ENCODE measurements around the gene SGCA. TPM values are rescaled to one million over a fixed set of nuclear protein-coding genes. Genes with fewer than 3 reads are reported as not detected.

Gene SGCA
- total and polyA plus RNA-seq, 2 of the 13 experiments (the other 11 are each of a cell fraction or from before 2014, with no cell fraction given), result not detected

DNA sequence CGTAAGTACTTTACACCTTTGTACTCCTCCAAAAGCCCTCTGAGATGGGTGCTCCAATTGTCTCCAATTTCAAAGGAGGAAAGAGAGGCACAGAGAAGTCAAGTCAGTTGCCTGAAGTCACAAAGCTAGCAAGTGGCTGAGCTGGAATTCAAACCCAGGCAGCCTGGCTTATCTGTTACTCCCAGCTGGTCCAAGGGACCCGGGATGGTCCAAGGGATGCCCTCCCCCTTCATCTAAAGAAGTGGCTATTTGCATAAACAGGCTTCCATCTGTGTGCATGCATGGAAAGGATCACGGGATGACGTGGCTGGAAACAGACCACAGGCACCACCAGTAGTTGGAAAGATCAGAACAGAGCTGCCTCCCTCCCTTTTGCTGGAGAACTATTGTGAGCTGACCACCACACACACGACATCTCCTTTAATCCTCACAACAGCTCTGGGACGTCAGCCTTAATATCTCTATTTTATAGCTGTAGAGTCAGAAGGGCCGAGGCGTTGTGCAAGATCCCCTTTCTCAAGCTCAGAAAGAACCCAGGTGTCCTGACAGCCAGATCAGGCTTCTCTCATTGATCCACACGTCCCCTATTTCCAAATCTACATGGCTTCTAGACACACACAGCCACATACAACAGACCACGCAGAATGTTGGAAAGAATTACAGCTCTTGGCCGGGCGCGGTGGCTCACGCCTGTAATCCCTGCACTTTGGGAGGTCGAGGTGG is 46.5 kb downstream of the SGCA start:
- WGBS (ENCODE audit: low lambda C conversion rate), result 33% methylated on average over 13 of the region's 15 CpGs
- H3K4me2 ChIP-seq (ENCODE audit: low read depth, low read length), result no peak overlapping the region
- no peak overlapping the region for H3K4me3 ChIP-seq (replicated peaks in 1 of 3; ENCODE audit: insufficient read depth in 1 of 3, low read depth in 2 of 3, low read length in 3 of 3)
- ChIA-PET CTCF (ENCODE audit: low intra/inter-chr PET ratio, low total read pairs) (interaction anchor here (2.0 kb wide), 1 partner anchor 12 kb away, joined by 11 read pairs; no protein-coding TSS in a partner anchor), POLR2A (no interaction called here)
- TF ChIP-seq, protein P1, sequence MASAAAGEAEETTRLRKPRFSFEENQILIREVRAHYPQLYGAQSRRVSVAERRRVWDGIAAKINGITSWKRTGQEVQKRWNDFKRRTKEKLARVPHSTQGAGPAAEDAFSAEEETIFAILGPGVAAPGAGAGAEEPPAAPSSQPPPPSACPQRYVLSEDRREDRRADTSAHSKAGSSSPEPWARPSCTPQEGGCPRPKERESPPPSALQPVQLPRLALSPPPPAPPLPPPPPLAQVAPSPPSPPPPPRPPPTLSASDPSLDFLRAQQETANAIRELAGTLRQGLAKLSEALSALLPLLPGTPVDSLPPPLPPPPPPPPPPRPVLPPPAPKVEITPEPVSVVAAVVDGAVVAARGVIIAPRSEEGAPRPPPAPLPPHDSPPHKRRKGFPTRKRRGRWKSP (CRISPR knock-in tag; IDR thresholded peaks at IDR 0.05), result no peak
- TF ChIP-seq ZNF768 (CRISPR knock-in tag; IDR thresholded peaks at IDR 0.05) (peak; percentile 92), XRCC5 (optimal IDR thresholded peaks at IDR 0.05; ENCODE audit: low read length) (peak; percentile 7)
- TF ChIP-seq, protein P2, sequence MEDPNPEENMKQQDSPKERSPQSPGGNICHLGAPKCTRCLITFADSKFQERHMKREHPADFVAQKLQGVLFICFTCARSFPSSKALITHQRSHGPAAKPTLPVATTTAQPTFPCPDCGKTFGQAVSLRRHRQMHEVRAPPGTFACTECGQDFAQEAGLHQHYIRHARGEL (CRISPR knock-in tag; IDR thresholded peaks at IDR 0.05), result no peak
- TF ChIP-seq, protein P3, sequence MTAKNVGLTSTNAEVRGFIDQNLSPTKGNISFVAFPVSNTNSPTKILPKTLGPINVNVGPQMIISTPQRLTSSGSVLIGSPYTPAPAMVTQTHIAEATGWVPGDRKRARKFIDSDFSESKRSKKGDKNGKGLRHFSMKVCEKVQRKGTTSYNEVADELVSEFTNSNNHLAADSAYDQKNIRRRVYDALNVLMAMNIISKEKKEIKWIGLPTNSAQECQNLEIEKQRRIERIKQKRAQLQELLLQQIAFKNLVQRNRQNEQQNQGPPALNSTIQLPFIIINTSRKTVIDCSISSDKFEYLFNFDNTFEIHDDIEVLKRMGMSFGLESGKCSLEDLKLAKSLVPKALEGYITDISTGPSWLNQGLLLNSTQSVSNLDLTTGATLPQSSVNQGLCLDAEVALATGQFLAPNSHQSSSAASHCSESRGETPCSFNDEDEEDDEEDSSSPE (CRISPR knock-in tag; IDR thresholded peaks at IDR 0.05), result no peak
- BruUV-seq (replicated peaks), result no TSS peak
- no peaks in the 10 kb centered on the region for H3K36me3 ChIP-seq (replicated peaks in 1 of 2; ENCODE audit: control insufficient read depth in 1 of 2, insufficient read depth in 2 of 2, low read length in 2 of 2)
- peaks cover 61% of the 10 kb centered on the region for H3K4me1 ChIP-seq (ENCODE audit: insufficient read depth, low read length)
- no peak for FAIRE-seq
- H4K20me1 ChIP-seq (ENCODE audit: insufficient read depth, low read length), result no peaks in the 10 kb centered on the region
- in situ Hi-C loops (cut with HindIII; ENCODE audit: extremely low pct_ligation_motif_present, low pct_unique_long_range_greater_than_20kb), result no loop called here
- no peak for DNase-seq (ENCODE audit: low spot score)
- H3K79me2 ChIP-seq (ENCODE audit: insufficient read depth, low read length), result no peaks in the 10 kb centered on the region
- H3K9ac ChIP-seq (ENCODE audit: insufficient read depth, low read depth, low read length), result no peak overlapping the region
- no peaks in the 10 kb centered on the region for H3K9me3 ChIP-seq (ENCODE audit: low read length)
- ATAC-seq, result no peak
- intact Hi-C loops (cut with micrococcal nuclease; ENCODE audit: unreplicated experiment), result no loop called here
- peaks cover 2 to 43% of the 10 kb centered on the region in 2 experiments; a peak in 4 of 5 replicates for H3K27me3 ChIP-seq (ENCODE audit: control insufficient read depth in 1 of 2, insufficient read depth in 2 of 2, low read length in 2 of 2)
- H2AFZ ChIP-seq (ENCODE audit: low read length), result no peak overlapping the region
- no peak overlapping the region for H3K27ac ChIP-seq (ENCODE audit: extremely low read length, insufficient read depth, low read length)
